Stomach (tissue), 4 donors: Measurements from ENCODE around the gene NME7.

Experiments used
- POLR2A ChIP-seq, 4 donors: fragments of 450-650 bp; IDR thresholded peaks; one replicate each; pipeline ENCODE4 v1.6.1; 2016; ENCODE audit warnings: antibody characterized with exemption in 4 of 4, control low read depth in 2 of 4, mild to moderate bottlenecking in 1 of 4, moderate library complexity in 1 of 4
- TF ChIP-seq, protein P1 (sequence below), 7 experiments: fragments of 450-650 bp in 4 of 7; fragments of 200-600 bp in 3 of 7; sonication (generic) in 3 of 7; IDR thresholded peaks; one replicate each; pipeline ENCODE4 v1.5.1; 2016 to 2019; ENCODE audit warnings: antibody characterized with exemption in 7 of 7, control low read depth in 2 of 7, mild to moderate bottlenecking in 1 of 7

DNA sequence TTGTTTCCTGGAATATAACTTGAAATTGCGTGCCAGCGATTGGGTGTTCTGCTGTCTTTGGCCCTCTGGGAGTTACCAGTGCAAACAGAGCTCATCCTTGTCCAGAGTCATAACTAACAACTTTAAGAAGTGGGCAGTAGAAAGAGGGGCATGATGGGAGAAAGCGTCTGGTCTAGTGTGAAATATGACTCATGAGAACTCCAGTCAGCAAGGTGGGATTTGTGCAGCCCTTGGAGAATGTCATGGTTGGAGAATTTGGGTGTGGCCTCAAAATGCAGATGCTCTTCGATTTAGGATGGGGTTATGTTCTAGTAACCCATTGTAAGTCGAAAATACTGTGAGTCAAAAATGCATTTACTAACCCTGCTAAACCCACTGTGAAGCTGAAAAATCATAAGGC is 248.2 kb downstream of the NME7 start:
- TF ChIP-seq, protein P1, sequence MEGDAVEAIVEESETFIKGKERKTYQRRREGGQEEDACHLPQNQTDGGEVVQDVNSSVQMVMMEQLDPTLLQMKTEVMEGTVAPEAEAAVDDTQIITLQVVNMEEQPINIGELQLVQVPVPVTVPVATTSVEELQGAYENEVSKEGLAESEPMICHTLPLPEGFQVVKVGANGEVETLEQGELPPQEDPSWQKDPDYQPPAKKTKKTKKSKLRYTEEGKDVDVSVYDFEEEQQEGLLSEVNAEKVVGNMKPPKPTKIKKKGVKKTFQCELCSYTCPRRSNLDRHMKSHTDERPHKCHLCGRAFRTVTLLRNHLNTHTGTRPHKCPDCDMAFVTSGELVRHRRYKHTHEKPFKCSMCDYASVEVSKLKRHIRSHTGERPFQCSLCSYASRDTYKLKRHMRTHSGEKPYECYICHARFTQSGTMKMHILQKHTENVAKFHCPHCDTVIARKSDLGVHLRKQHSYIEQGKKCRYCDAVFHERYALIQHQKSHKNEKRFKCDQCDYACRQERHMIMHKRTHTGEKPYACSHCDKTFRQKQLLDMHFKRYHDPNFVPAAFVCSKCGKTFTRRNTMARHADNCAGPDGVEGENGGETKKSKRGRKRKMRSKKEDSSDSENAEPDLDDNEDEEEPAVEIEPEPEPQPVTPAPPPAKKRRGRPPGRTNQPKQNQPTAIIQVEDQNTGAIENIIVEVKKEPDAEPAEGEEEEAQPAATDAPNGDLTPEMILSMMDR (IDR thresholded peaks at IDR 0.05), result no peak
- TF ChIP-seq POLR2A (IDR thresholded peaks at IDR 0.05), result no peak
